Psoas muscle (tissue), 8 donors: ENCODE measurements around the gene TLE4. TPM values are rescaled to one million over a fixed set of nuclear protein-coding genes. Genes with fewer than 3 reads are reported as not detected.
"Not testable (repeated sequence)": the region's sequence is repeated elsewhere in the genome, so short reads cannot be mapped to it uniquely, and the experiment has no call there.

Experiments used
- ATAC-seq, 4 donors: fragments of 200-7000 bp; cut with Tn5 transposase; one replicate each; pipeline ENCODE4 v1.9.1; 2020; ENCODE audit warnings: moderate library complexity in 3 of 4, mild to moderate bottlenecking in 2 of 4
- DNase-seq, 2 donors: peaks; one replicate each; pipeline ENCODE4 v3.0.0-alpha.2; 2020
- H3K27ac ChIP-seq: fragments of 200-600 bp; one replicate; pipeline ENCODE4 v1.8.0; 2022
- H3K27me3 ChIP-seq, 3 donors: fragments of 200-600 bp in 1 of 3; one replicate each; pipeline versions ENCODE4 v1.6.1 to v1.8.0; 2013 to 2022; ENCODE audit warnings: low read length in 2 of 3, mild to moderate bottlenecking in 2 of 3, moderate library complexity in 1 of 3; ENCODE audit not compliant: insufficient read depth in 3 of 3
- H3K36me3 ChIP-seq, 2 donors: fragments of 200-600 bp in 1 of 2; one replicate each; pipeline versions ENCODE4 v1.6.1 to v1.8.0; 2013 to 2022; ENCODE audit warnings: low read depth in 1 of 2, mild to moderate bottlenecking in 1 of 2, moderate library complexity in 1 of 2; ENCODE audit not compliant: insufficient read depth in 1 of 2
- H3K4me1 ChIP-seq: fragments of 200-600 bp; one replicate; pipeline ENCODE4 v1.8.0; 2022
- H3K4me3 ChIP-seq: fragments of 200-600 bp; one replicate; pipeline ENCODE4 v1.8.0; 2022; ENCODE audit warnings: mild to moderate bottlenecking
- H3K9me3 ChIP-seq: fragments of 200-600 bp; one replicate; pipeline ENCODE4 v1.8.0; 2022
- WGBS, 3 donors: extraction: QIAGEN DNeasy Blood & Tissue Kit; methylation state at CpG; one replicate each; pipeline versions ENCODE4 v1.1.6 to v1.1.7; 2013; 5-methylcytosine and 5-hydroxymethylcytosine counted together
- intact Hi-C, 2 donors: fragments of 100-400 bp; cut with DNase I; formaldehyde crosslinking; loops; one replicate each; pipeline versions ENCODE4 v1.11.0 to v1.14.2; 2022
- polyA plus RNA-seq, 3 donors: library from polyadenylated mRNA; stranded (reverse); fragments of 200-250 nt; gene quantifications; one replicate each; pipeline ENCODE4 v1.2.3, GENCODE V29; 2013
- total RNA-seq, 4 donors: library from RNA; stranded (reverse); fragmentation: NEBNext Ultra II Directional in 2 of 4; extraction: Animal tissue kit (Norgen Biotek cat#: 25700) in 2 of 4; gene quantifications; one replicate each; pipeline versions ENCODE4 v1.2.1 to v1.2.4, GENCODE V29; 2021 to 2023
- TF ChIP-seq, protein P1 (sequence below): fragments of 200-600 bp; IDR thresholded peaks from one replicate; pipeline ENCODE4 v1.8.0; 2022; ENCODE audit warnings: antibody characterized with exemption
- donor health status: healthy with polysubstance abuse.
- donor health status: DM: no; HTN: no; CAD: no; lungs with moderate emphysema.
- donor health status: Bipolar disorder and iron deficiency.
- donor health status: healthy.
- donor health status: DM: yes; HTN: yes; CAD: no.
- donor health status: DM: no; HTN: no; CAD: no.
- donor health status: DM: no; HTN: no; CAD: no.
- donor health status: DM: yes; HTN: yes; CAD: no.

Gene TLE4
- total and polyA plus RNA-seq, 7 donors = 5.1 to 51.9 (median 18.5) TPM

DNA sequence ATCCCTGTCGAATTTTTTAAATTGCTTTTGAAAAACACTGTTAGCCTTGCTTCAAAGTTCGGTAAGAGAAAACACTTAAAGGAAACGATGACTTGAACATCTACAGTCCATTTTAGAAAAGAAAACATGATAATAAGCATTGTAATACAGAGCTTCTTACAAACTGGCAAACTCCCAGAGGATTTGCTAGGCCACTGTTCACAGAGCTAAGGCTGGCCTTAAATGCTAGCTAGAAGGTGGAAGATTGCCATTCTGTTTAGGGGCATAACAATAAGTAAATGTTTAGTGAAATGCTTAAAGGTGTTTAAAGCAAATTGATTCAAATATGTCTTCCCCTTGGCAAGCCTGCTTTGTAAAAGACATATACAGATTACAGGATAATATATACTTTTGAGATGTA lies 169.6 kb downstream of the TLE4 start:
- DNase-seq = no peak
- TF ChIP-seq, protein P1, sequence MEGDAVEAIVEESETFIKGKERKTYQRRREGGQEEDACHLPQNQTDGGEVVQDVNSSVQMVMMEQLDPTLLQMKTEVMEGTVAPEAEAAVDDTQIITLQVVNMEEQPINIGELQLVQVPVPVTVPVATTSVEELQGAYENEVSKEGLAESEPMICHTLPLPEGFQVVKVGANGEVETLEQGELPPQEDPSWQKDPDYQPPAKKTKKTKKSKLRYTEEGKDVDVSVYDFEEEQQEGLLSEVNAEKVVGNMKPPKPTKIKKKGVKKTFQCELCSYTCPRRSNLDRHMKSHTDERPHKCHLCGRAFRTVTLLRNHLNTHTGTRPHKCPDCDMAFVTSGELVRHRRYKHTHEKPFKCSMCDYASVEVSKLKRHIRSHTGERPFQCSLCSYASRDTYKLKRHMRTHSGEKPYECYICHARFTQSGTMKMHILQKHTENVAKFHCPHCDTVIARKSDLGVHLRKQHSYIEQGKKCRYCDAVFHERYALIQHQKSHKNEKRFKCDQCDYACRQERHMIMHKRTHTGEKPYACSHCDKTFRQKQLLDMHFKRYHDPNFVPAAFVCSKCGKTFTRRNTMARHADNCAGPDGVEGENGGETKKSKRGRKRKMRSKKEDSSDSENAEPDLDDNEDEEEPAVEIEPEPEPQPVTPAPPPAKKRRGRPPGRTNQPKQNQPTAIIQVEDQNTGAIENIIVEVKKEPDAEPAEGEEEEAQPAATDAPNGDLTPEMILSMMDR = no peak
- Histone ChIP-seq H3K27me3 (no peaks in the 10 kb centered on the region), H3K4me1 (no peaks in the 10 kb centered on the region), H3K27ac (no peak overlapping the region), H3K9me3 (no peaks in the 10 kb centered on the region), H3K4me3 (no peak overlapping the region), H3K36me3 (no peaks in the 10 kb centered on the region)
- intact Hi-C loops = loop anchor here in 1 of 2 donors (10.0 kb wide), 1 partner anchor 267 kb away; no protein-coding TSS in a partner anchor
- WGBS, 3 donors = 46 to 64% (median 50%) methylated on average over 3 of the region's 3 CpGs
- no peak for ATAC-seq

DNA sequence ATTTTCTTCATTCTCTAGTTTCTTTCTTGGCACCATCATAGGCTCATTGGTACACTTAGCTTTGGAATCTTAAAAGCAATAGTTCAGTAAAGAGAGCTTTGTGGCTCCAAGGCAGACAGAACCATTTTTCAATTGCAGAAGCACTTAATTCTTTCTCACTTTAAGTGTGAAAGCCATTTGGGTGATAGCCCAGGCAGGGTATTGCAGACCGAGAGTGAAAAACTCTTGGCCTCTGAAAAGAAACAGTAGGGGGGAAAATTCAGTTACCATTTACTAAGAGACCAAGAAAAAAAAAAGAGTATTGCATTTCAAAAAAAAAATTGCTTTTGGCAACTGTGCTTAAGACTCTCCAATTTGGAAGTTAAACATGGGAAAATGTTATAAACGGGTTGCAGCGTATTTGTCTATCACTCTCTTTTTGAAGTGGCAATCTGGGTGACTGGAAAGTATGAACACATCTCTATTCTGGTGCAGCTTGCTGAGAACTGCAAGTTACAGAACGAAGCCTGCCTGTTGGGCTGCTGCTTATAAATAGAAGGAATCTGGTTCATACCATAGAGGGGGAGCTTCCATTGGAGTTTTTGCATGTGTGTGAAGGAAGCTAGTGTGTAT lies 170.5 kb downstream of the TLE4 start:
- TF ChIP-seq, protein P1 = no peak
- peak in 3 of 4 donors; percentile 19 to 77 (median 58) for ATAC-seq

DNA sequence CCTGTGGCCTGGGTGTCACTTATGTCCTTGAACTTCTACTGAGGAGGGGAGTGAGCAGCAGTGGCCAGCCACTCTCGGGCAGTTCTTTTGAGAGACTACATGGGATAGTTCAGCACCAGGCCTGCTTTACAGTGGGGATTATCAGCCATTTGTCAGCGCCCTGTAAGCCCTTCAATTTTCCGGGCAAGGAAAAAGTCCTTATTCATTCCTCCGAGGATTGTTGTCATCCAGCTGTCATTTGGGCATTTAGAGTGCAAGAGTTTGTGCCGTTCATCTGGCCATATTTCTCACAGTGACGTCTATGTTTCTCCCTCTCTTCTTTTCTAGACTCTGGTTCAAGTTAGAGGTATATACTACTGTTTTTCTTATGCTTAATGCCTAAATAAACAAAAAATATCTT lies 172.8 kb downstream of the TLE4 start:
- H3K4me1 ChIP-seq = no peaks in the 10 kb centered on the region
- no peak overlapping the region for H3K27ac ChIP-seq
- TF ChIP-seq, protein P1 = no peak
- H3K9me3 ChIP-seq = no peaks in the 10 kb centered on the region
- WGBS, 3 donors = 52 to 66% (median 57%) methylated on average over 6 of the region's 6 CpGs
- ATAC-seq (no peak), DNase-seq (no peak)
- intact Hi-C loops = loop anchor here in 1 of 2 donors (10.0 kb wide), 1 partner anchor 270 kb away; no protein-coding TSS in a partner anchor
- H3K36me3 ChIP-seq = no peaks in the 10 kb centered on the region
- no peak overlapping the region for H3K4me3 ChIP-seq
- no peaks in the 10 kb centered on the region for H3K27me3 ChIP-seq

More for the DNA sequence above, 170.5 kb downstream of the TLE4 start:
- H3K9me3 ChIP-seq = no peaks in the 10 kb centered on the region
- no peaks in the 10 kb centered on the region for H3K36me3 ChIP-seq
- H3K4me1 ChIP-seq = no peaks in the 10 kb centered on the region
- intact Hi-C loops = loop anchor here in 1 of 2 donors (10.0 kb wide), 1 partner anchor 267 kb away; no protein-coding TSS in a partner anchor
- DNase-seq = no peak
- WGBS, 3 donors = 20 to 26% (median 23%) methylated on average over 4 of the region's 4 CpGs
- no peak overlapping the region for H3K27ac ChIP-seq
- no peak overlapping the region for H3K4me3 ChIP-seq
- no peaks in the 10 kb centered on the region for H3K27me3 ChIP-seq

DNA sequence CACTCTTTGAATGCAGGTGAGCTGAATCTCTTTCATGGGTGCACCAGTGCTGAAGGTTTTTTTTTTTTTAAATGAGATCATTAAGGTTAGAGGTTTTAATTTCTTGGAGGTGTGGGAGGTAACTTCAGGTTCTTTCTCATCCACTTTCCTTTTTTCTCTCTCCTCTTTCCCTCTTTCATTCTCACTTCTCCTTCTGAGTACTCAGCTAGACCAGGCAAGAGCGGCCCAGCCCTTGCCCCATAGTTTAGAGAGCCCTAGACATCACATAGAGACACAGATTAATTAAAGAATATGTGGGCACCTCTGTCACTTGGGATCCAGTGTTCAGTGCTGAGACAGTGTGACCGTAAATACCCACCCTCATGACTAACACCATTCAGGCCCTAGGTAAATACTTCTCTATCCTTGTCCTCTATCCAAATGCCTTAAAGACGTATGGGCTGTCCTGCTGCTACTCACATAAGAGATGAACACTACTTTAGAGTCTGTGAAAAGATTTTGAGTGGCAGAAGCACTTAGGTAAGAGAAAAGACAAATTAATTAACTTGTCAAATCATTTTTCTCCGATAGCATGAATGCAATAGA lies 174.1 kb downstream of the TLE4 start:
- TF ChIP-seq, protein P1 = no peak
- Histone ChIP-seq H3K9me3 (no peaks in the 10 kb centered on the region), H3K36me3 (no peaks in the 10 kb centered on the region), H3K4me1 (no peaks in the 10 kb centered on the region), H3K27me3 (no peaks in the 10 kb centered on the region), H3K27ac (no peak overlapping the region), H3K4me3 (no peak overlapping the region)
- 94 to 97% (median 97%) methylated on average over 4 of the region's 4 CpGs for WGBS, 3 donors
- ATAC-seq = no peak
- DNase-seq = no peak
- intact Hi-C loops = loop anchor here in 1 of 2 donors (10.0 kb wide), 1 partner anchor 271 kb away; no protein-coding TSS in a partner anchor

GRCh38 chr9:79751895-79752466 lies 180.2 kb downstream of the TLE4 start:
- H3K9me3 ChIP-seq, intact Hi-C loops, H3K4me3 ChIP-seq, H3K27ac ChIP-seq, DNase-seq, H3K27me3 ChIP-seq, H3K36me3 ChIP-seq, ATAC-seq, H3K4me1 ChIP-seq: not testable (repeated sequence)
- 96 to 100% (median 98%) methylated on average over 1 of the region's 1 CpG for WGBS, 3 donors
